H1 (cell line): Measurements from ENCODE around the gene MYCBP2. TPM values are rescaled to one million over a fixed set of nuclear protein-coding genes. Genes with fewer than 3 reads are reported as not detected.

Source experiments
- GABPA ChIP-seq: IDR thresholded peaks from 2 replicates; pipeline ENCODE4 v1.6.1; 2011; ENCODE audit warnings: mild to moderate bottlenecking, low read length, moderate library complexity, borderline replicate concordance; ENCODE audit not compliant: insufficient read depth
- polyA plus RNA-seq, 7 experiments: library from polyadenylated mRNA; depleted of rRNA in 3 of 7; stranded (reverse) in 5 of 7; unstranded in 2 of 7; fragments of >200 nt in 5 of 7; fragments of 200-250 nt in 2 of 7; gene quantifications; 1 replicate in 5 of 7; 2 replicates in 1 of 7; 4 replicates in 1 of 7; pipeline versions ENCODE4 v1.2.1 to v1.2.3, GENCODE V29; 2011 to 2013; ENCODE audit warnings: missing spikeins in 2 of 7, mixed read lengths in 2 of 7
- total RNA-seq: library from RNA; stranded (reverse); fragmentation: NEBNext Ultra II Directional; extraction: Animal tissue kit (Norgen Biotek cat#: 25700); gene quantifications from 2 replicates; pipeline ENCODE4 v1.2.1, GENCODE V29; 2021
- TF ChIP-seq, protein P1 (sequence below): fragments of 300-600 bp; sonication (generic); IDR thresholded peaks from 2 replicates; pipeline ENCODE4 v1.7.1; 2012; ENCODE audit warnings: low read length, moderate library complexity, mild to moderate bottlenecking, inconsistent platforms; ENCODE audit not compliant: insufficient replicate concordance

Gene MYCBP2
- total and polyA plus RNA-seq, 2 of the 8 experiments (the other 6 are each of a cell fraction or from before 2014, with no cell fraction given), result 19.0 to 52.1 TPM

DNA sequence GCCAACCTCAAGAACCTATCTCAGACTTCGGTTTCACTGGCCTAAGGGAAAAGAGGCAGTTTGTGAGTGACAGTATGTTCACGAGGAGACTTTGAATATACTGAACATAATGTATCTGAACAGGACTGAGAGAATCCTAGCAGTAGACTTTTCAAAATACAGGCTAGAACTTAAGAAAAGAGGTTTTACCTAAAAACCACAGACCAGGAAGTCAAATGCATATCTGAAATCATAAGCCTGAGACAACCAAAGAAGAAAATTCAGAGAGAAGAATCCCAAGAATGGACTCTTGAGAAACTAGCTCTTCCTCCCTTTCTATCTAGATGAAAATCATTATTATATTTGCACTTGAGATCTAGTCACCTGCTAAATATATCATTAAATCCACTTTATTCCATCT, 17.6 kb downstream of the MYCBP2 start (continued):
- TF ChIP-seq, protein P1, sequence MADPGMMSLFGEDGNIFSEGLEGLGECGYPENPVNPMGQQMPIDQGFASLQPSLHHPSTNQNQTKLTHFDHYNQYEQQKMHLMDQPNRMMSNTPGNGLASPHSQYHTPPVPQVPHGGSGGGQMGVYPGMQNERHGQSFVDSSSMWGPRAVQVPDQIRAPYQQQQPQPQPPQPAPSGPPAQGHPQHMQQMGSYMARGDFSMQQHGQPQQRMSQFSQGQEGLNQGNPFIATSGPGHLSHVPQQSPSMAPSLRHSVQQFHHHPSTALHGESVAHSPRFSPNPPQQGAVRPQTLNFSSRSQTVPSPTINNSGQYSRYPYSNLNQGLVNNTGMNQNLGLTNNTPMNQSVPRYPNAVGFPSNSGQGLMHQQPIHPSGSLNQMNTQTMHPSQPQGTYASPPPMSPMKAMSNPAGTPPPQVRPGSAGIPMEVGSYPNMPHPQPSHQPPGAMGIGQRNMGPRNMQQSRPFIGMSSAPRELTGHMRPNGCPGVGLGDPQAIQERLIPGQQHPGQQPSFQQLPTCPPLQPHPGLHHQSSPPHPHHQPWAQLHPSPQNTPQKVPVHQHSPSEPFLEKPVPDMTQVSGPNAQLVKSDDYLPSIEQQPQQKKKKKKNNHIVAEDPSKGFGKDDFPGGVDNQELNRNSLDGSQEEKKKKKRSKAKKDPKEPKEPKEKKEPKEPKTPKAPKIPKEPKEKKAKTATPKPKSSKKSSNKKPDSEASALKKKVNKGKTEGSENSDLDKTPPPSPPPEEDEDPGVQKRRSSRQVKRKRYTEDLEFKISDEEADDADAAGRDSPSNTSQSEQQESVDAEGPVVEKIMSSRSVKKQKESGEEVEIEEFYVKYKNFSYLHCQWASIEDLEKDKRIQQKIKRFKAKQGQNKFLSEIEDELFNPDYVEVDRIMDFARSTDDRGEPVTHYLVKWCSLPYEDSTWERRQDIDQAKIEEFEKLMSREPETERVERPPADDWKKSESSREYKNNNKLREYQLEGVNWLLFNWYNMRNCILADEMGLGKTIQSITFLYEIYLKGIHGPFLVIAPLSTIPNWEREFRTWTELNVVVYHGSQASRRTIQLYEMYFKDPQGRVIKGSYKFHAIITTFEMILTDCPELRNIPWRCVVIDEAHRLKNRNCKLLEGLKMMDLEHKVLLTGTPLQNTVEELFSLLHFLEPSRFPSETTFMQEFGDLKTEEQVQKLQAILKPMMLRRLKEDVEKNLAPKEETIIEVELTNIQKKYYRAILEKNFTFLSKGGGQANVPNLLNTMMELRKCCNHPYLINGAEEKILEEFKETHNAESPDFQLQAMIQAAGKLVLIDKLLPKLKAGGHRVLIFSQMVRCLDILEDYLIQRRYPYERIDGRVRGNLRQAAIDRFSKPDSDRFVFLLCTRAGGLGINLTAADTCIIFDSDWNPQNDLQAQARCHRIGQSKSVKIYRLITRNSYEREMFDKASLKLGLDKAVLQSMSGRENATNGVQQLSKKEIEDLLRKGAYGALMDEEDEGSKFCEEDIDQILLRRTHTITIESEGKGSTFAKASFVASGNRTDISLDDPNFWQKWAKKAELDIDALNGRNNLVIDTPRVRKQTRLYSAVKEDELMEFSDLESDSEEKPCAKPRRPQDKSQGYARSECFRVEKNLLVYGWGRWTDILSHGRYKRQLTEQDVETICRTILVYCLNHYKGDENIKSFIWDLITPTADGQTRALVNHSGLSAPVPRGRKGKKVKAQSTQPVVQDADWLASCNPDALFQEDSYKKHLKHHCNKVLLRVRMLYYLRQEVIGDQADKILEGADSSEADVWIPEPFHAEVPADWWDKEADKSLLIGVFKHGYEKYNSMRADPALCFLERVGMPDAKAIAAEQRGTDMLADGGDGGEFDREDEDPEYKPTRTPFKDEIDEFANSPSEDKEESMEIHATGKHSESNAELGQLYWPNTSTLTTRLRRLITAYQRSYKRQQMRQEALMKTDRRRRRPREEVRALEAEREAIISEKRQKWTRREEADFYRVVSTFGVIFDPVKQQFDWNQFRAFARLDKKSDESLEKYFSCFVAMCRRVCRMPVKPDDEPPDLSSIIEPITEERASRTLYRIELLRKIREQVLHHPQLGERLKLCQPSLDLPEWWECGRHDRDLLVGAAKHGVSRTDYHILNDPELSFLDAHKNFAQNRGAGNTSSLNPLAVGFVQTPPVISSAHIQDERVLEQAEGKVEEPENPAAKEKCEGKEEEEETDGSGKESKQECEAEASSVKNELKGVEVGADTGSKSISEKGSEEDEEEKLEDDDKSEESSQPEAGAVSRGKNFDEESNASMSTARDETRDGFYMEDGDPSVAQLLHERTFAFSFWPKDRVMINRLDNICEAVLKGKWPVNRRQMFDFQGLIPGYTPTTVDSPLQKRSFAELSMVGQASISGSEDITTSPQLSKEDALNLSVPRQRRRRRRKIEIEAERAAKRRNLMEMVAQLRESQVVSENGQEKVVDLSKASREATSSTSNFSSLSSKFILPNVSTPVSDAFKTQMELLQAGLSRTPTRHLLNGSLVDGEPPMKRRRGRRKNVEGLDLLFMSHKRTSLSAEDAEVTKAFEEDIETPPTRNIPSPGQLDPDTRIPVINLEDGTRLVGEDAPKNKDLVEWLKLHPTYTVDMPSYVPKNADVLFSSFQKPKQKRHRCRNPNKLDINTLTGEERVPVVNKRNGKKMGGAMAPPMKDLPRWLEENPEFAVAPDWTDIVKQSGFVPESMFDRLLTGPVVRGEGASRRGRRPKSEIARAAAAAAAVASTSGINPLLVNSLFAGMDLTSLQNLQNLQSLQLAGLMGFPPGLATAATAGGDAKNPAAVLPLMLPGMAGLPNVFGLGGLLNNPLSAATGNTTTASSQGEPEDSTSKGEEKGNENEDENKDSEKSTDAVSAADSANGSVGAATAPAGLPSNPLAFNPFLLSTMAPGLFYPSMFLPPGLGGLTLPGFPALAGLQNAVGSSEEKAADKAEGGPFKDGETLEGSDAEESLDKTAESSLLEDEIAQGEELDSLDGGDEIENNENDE, result no peak
- no peak for TF ChIP-seq GABPA
